ENCODE results near the gene FOXRED1. TPM values are rescaled to one million over a fixed set of nuclear protein-coding genes. Genes with fewer than 3 reads are reported as not detected.

FOXRED1 gene
- total RNA-seq, 2 experiments from 2014 or later, result 46.0 to 47.3 TPM

DNA sequence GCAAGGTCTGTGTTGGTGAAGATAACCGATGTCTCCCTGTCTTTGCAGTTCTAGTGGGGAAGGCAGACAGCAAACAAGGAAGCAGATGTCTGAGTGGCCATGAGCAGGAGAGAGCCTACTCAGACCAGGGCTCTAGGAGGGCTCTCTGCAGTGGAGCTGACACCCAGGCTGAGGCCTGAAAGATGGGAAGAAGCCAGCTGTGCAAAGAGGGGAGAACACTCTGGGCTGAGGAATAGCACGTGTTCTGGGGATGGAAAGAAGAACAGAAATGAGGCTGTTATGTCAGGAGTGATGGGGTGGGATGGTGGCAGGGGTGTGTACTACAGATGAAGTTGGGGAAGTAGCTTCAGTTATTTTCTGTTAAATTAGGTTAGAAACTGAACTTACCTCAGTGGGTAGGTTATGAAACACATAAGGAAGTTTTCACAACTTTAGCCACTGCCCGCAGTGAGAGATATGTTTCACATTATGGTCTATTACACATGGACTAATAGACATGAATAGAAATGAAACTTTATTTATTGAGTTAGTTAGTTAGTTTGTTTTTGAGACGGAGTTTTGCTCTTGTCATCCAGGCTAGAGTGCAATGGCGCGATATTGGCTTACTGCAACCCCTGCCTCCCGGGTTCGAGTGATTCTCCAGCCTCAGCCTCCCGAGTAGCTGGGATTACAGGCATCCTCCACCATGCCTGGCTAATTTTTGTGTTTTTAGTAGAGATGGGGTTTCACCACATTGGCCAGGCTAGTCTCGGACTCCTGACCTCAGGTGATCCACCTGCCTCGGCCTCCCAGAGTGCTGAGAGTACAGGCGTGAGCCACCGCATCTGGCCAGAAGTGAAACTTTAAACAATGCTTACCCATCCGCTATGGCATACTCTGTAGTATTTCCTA is 42.7 kb downstream of the FOXRED1 start:
- TF ChIP-seq, protein P1, sequence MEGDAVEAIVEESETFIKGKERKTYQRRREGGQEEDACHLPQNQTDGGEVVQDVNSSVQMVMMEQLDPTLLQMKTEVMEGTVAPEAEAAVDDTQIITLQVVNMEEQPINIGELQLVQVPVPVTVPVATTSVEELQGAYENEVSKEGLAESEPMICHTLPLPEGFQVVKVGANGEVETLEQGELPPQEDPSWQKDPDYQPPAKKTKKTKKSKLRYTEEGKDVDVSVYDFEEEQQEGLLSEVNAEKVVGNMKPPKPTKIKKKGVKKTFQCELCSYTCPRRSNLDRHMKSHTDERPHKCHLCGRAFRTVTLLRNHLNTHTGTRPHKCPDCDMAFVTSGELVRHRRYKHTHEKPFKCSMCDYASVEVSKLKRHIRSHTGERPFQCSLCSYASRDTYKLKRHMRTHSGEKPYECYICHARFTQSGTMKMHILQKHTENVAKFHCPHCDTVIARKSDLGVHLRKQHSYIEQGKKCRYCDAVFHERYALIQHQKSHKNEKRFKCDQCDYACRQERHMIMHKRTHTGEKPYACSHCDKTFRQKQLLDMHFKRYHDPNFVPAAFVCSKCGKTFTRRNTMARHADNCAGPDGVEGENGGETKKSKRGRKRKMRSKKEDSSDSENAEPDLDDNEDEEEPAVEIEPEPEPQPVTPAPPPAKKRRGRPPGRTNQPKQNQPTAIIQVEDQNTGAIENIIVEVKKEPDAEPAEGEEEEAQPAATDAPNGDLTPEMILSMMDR (IDR thresholded peaks at IDR 0.05), result no peak
- H3K27me3 Mint-ChIP-seq, result no peaks in the 10 kb centered on the region
- no peak overlapping the region for H3K4me3 Mint-ChIP-seq
- POLR2A ChIA-PET, result interaction anchor here (1.5 to 1.7 kb wide), 2 partner anchors 42 to 169 kb away, joined by 7 to 8 read pairs; no protein-coding TSS in a partner anchor
- ATAC-seq (no peak), DNase-seq (no peak)
- peaks cover 5% of the 10 kb centered on the region for H3K9me3 Mint-ChIP-seq
- intact Hi-C loops (cut with micrococcal nuclease), result loop anchor here (10.0 kb wide), 1 partner anchor 103 kb away; no protein-coding TSS in a partner anchor
- CTCF ChIA-PET, result interaction anchor here (0.8 to 5.9 kb wide), 11 partner anchors 8 to 172 kb away, joined by 3 to 65 read pairs (median 9); partner anchors contain the start of genes SRPRA and ST3GAL4
- H3K36me3 Mint-ChIP-seq (ENCODE audit: low read depth), result peaks cover 35% of the 10 kb centered on the region
- peaks cover 16% of the 10 kb centered on the region for H3K4me1 Mint-ChIP-seq (ENCODE audit: low read depth)
- H3K27ac Mint-ChIP-seq, result no peak overlapping the region

DNA sequence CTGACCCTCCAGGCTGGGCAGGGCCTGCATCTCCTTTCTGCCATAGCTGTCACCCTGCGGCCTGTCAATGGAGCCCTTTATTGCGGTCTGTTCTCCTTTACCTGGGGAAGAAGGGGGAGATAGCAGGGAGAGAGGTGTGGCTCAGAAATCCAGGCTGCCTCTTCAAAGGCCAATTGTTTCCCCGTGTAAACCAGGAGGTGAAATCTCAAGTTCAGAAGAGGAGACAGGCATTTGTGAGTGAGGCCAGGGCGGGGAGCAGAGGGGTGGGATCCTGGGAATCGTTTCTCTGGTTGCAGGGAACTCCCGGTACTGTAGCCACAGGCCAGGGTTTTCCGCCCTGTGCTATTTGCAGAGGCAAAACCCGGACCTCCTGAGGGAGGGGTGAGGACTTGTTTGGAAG is 44.0 kb downstream of the FOXRED1 start:
- ChIA-PET POLR2A (no interaction called here), CTCF (interaction anchor here (5.9 kb wide), 1 partner anchor 167 kb away, joined by 65 read pairs; no protein-coding TSS in a partner anchor)
- peaks cover 35% of the 10 kb centered on the region for H3K36me3 Mint-ChIP-seq (ENCODE audit: low read depth)
- DNase-seq, result no peak
- H3K4me3 Mint-ChIP-seq, result no peak overlapping the region
- no peaks in the 10 kb centered on the region for H3K27me3 Mint-ChIP-seq
- TF ChIP-seq, protein P1 (IDR thresholded peaks at IDR 0.05), result no peak
- no peak overlapping the region for H3K27ac Mint-ChIP-seq
- peaks cover 21% of the 10 kb centered on the region for H3K4me1 Mint-ChIP-seq (ENCODE audit: low read depth)
- H3K9me3 Mint-ChIP-seq, result peaks cover 5% of the 10 kb centered on the region
- no peak for ATAC-seq
- intact Hi-C loops (cut with micrococcal nuclease), result loop anchor here (10.0 kb wide), 1 partner anchor 102 kb away; no protein-coding TSS in a partner anchor

DNA sequence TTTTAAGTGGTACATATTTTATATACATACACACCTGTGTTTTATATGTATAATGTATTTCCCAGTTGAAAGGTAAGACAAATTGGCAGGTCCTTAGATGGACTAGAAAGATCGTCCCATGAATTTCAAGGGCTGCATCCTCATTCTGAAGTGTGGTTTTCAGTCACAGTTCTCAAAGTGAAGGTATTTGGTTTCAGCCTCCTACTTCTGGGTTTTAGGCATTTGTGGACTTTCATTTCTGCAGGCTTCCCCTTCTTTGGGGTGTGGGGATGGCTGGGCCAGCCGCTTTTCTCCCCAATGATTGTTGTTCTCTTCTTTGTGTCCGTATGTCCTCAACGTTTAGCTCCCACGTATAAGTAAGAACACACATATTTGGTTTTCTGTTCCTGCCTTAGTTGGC is 44.9 kb downstream of the FOXRED1 start:
- DNase-seq, result no peak
- intact Hi-C loops (cut with micrococcal nuclease), result loop anchor here (10.0 kb wide), 1 partner anchor 101 kb away; no protein-coding TSS in a partner anchor
- Mint-ChIP-seq H3K36me3 (ENCODE audit: low read depth) (peaks cover 35% of the 10 kb centered on the region), H3K27ac (no peak overlapping the region), H3K4me1 (ENCODE audit: low read depth) (peaks cover 29% of the 10 kb centered on the region), H3K27me3 (no peaks in the 10 kb centered on the region), H3K4me3 (no peak overlapping the region), H3K9me3 (peaks cover 5% of the 10 kb centered on the region)
- POLR2A ChIA-PET, result interaction anchor here (1.7 kb wide), 1 partner anchor 10 kb away, joined by 7 read pairs; the partner anchor contains the start of gene DCPS
- CTCF ChIA-PET, result no interaction called here
- TF ChIP-seq, protein P1 (IDR thresholded peaks at IDR 0.05), result no peak
- ATAC-seq, result no peak

DNA sequence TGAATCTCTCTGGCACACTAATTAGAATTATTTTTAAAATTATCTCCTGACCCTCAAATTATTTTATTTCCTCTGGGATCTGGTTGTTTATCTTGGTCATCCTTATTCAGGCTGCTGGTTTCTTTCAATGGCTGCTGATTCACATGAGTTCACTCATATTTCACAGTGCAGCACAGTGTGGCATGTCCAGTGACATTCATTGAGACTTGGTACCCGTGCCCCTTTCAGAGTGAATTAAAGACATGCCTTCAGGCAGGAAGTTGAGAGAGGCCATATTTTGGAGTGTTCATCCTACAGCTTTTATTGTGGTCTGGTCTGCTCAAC is 48.4 kb downstream of the FOXRED1 start:
- CTCF ChIA-PET, result interaction anchor here (0.7 to 5.3 kb wide), 3 partner anchors 8 to 163 kb away, joined by 4 to 35 read pairs (median 16); no protein-coding TSS in a partner anchor
- no peak for ATAC-seq
- Mint-ChIP-seq H3K4me1 (ENCODE audit: low read depth) (peaks cover 32% of the 10 kb centered on the region), H3K9me3 (peaks cover 5% of the 10 kb centered on the region), H3K27ac (peak overlapping the region; percentile 87), H3K4me3 (no peak overlapping the region), H3K36me3 (ENCODE audit: low read depth) (peaks cover 26% of the 10 kb centered on the region), H3K27me3 (no peaks in the 10 kb centered on the region)
- no peak for DNase-seq
- TF ChIP-seq, protein P1 (IDR thresholded peaks at IDR 0.05), result no peak
- POLR2A ChIA-PET, result interaction anchor here (0.6 to 3.2 kb wide), 5 partner anchors 14 to 745 kb away, joined by 3 to 12 read pairs (median 4); partner anchors contain the start of gene DCPS
- intact Hi-C loops (cut with micrococcal nuclease), result loop anchor here (5.0 to 10.0 kb wide), 2 partner anchors 35 to 97 kb away; no protein-coding TSS in a partner anchor

Data from activated CD8-positive, alpha-beta T cell treated with anti-CD3 and anti-CD28 coated beads for 36 hours (primary cell).